NB4 (cell line): ENCODE measurements around the gene PBX1.

ENCODE experiments used
- CTCF ChIP-seq: IDR thresholded peaks from one replicate; pipeline ENCODE4 v1.5.1; 2012; ENCODE audit warnings: low read depth, low read length
- POLR2A ChIP-seq: IDR thresholded peaks from 2 replicates; pipeline ENCODE4 v1.6.1; 2011; ENCODE audit warnings: mild to moderate bottlenecking; ENCODE audit not compliant: insufficient read length; ENCODE audit errors: extremely low read depth

GRCh38 chr1:164654200-164654599 lies 95.2 kb downstream of the PBX1 start:
- TF ChIP-seq POLR2A (no peak), CTCF (no peak)
